HFFc6 (cell line): Measurements from ENCODE around the gene FLNC. TPM values are rescaled to one million over a fixed set of nuclear protein-coding genes. Genes with fewer than 3 reads are reported as not detected.

Experiments used
- DNase-seq: peaks from one replicate; pipeline ENCODE4 v3.0.0-alpha.2; 2018
- H3K27ac Mint-ChIP-seq: 2 replicates; pipeline ENCODE4 v1.8.0; 2020; ENCODE audit warnings: mild to moderate bottlenecking, mixed read lengths
- H3K27me3 Mint-ChIP-seq: 2 replicates; pipeline ENCODE4 v1.8.0; 2021; ENCODE audit warnings: mild to moderate bottlenecking, moderate library complexity, mixed read lengths; ENCODE audit not compliant: insufficient read depth
- H3K36me3 Mint-ChIP-seq: 2 replicates; pipeline ENCODE4 v1.8.0; 2021; ENCODE audit warnings: low read depth, mixed read lengths
- H3K4me1 Mint-ChIP-seq: 2 replicates; pipeline ENCODE4 v1.8.0; 2020; ENCODE audit warnings: low read depth, mixed read lengths
- H3K4me3 Mint-ChIP-seq: 2 replicates; pipeline ENCODE4 v1.8.0; 2020; ENCODE audit warnings: mild to moderate bottlenecking, moderate library complexity, mixed read lengths
- H3K9me3 Mint-ChIP-seq: 2 replicates; pipeline ENCODE4 v1.8.0; 2020; ENCODE audit warnings: mild to moderate bottlenecking, mixed read lengths
- long read RNA-seq: library from polyadenylated mRNA; unstranded; transcript quantifications from one replicate; pipeline ENCODE4 v2.0.0, GENCODE V29; 2019
- total RNA-seq, 6 experiments: library from RNA; stranded (reverse); fragmentation: NEBNext Ultra II Directional; extraction: Animal tissue kit (Norgen Biotek cat#: 25700); gene quantifications; 2 replicates in 1 of 6; 3 replicates in 5 of 6; pipeline ENCODE4 v1.2.3, GENCODE V29; 2021
- TF ChIP-seq, protein P1 (sequence below): fragments of 200-600 bp; sonication (generic); IDR thresholded peaks from 2 replicates; pipeline ENCODE4 v1.5.0; 2021; ENCODE audit warnings: antibody characterized with exemption, mild to moderate bottlenecking

Gene FLNC, protein sequence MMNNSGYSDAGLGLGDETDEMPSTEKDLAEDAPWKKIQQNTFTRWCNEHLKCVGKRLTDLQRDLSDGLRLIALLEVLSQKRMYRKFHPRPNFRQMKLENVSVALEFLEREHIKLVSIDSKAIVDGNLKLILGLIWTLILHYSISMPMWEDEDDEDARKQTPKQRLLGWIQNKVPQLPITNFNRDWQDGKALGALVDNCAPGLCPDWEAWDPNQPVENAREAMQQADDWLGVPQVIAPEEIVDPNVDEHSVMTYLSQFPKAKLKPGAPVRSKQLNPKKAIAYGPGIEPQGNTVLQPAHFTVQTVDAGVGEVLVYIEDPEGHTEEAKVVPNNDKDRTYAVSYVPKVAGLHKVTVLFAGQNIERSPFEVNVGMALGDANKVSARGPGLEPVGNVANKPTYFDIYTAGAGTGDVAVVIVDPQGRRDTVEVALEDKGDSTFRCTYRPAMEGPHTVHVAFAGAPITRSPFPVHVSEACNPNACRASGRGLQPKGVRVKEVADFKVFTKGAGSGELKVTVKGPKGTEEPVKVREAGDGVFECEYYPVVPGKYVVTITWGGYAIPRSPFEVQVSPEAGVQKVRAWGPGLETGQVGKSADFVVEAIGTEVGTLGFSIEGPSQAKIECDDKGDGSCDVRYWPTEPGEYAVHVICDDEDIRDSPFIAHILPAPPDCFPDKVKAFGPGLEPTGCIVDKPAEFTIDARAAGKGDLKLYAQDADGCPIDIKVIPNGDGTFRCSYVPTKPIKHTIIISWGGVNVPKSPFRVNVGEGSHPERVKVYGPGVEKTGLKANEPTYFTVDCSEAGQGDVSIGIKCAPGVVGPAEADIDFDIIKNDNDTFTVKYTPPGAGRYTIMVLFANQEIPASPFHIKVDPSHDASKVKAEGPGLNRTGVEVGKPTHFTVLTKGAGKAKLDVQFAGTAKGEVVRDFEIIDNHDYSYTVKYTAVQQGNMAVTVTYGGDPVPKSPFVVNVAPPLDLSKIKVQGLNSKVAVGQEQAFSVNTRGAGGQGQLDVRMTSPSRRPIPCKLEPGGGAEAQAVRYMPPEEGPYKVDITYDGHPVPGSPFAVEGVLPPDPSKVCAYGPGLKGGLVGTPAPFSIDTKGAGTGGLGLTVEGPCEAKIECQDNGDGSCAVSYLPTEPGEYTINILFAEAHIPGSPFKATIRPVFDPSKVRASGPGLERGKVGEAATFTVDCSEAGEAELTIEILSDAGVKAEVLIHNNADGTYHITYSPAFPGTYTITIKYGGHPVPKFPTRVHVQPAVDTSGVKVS (N-terminal part only)
- total RNA-seq: 100 to 1,000 TPM; 492 to 540 (median 512) TPM
- long read RNA-seq, partial matches to known transcripts: 134 of 142 reads
- long read RNA-seq, other reads (novel, unspliced or antisense): 8 of 142 reads

DNA sequence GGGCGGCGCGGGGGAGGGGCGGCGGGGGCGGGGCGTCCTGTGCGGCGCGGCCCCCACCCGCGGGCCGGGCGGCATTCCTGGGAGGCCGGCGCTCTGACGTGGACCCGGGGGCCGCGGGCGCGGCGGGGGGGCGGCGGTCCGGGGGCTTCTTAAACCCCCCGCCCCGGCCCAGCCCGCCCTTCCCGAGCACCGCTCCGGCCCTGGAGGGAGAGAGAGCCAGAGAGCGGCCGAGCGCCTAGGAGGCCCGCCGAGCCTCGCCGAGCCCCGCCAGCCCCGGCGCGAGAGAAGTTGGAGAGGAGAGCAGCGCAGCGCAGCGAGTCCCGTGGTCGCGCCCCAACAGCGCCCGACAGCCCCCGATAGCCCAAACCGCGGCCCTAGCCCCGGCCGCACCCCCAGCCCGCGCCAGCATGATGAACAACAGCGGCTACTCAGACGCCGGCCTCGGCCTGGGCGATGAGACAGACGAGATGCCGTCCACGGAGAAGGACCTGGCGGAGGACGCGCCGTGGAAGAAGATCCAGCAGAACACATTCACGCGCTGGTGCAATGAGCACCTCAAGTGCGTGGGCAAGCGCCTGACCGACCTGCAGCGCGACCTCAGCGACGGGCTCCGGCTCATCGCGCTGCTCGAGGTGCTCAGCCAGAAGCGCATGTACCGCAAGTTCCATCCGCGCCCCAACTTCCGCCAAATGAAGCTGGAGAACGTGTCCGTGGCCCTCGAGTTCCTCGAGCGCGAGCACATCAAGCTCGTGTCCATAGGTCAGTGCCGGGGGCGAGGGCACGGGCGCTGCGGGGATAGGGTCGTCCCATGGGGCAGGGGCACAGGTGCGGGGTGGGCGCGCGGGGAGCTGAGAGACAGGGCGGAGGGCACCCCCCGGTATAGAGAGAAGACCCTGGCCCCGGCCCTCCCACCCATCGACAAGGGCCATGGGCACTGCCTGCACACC lies at the start of gene FLNC:
TSS of gene FLNC (plus strand) at position 176 of the 947 bp plus-strand sequence. CDS start at position 408, 232 bp downstream.
- Mint-ChIP-seq H3K27me3 (peaks cover 13% of the 10 kb centered on the region), H3K27ac (peak within 1 kb of the TSS; percentile 98), H3K4me3 (peak within 1 kb of the TSS; percentile 96), H3K9me3 (no peaks in the 10 kb centered on the region), H3K4me1 (peaks cover 57% of the 10 kb centered on the region), H3K36me3 (peaks cover 20% of the 10 kb centered on the region)
- DNase-seq: peak; percentile 65
- TF ChIP-seq, protein P1, sequence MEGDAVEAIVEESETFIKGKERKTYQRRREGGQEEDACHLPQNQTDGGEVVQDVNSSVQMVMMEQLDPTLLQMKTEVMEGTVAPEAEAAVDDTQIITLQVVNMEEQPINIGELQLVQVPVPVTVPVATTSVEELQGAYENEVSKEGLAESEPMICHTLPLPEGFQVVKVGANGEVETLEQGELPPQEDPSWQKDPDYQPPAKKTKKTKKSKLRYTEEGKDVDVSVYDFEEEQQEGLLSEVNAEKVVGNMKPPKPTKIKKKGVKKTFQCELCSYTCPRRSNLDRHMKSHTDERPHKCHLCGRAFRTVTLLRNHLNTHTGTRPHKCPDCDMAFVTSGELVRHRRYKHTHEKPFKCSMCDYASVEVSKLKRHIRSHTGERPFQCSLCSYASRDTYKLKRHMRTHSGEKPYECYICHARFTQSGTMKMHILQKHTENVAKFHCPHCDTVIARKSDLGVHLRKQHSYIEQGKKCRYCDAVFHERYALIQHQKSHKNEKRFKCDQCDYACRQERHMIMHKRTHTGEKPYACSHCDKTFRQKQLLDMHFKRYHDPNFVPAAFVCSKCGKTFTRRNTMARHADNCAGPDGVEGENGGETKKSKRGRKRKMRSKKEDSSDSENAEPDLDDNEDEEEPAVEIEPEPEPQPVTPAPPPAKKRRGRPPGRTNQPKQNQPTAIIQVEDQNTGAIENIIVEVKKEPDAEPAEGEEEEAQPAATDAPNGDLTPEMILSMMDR: no peak

DNA sequence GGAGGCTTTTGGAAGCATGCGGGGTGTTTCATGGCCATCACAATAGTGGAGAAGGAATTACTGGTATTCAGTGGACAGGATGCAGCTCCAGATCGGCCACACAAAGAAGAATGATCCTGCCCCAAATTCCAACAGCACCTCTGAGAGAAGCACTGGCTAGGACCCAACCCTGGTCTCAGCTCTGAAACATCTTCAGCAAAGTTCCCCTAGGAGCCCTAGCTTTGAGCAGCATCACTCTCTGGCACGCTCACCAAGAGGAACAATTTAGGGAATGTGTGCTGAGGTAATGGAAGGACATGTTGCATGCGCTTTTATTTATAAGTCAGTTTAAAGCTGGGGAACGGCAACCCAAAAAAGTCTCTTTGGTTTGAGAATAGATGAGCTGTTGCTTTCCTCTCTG lies 49.1 kb upstream of the FLNC start:
- Mint-ChIP-seq H3K36me3 (peaks cover 18% of the 10 kb centered on the region), H3K27me3 (peaks cover 15% of the 10 kb centered on the region), H3K27ac (peak overlapping the region; percentile 62), H3K4me3 (no peak overlapping the region), H3K4me1 (peaks cover 33% of the 10 kb centered on the region), H3K9me3 (peaks cover 27% of the 10 kb centered on the region)
- DNase-seq: peak; percentile 39
- TF ChIP-seq, protein P1: no peak; the same call in 1 of the 2 replicates

GRCh38 chr7:128781851-128782250 lies 48.4 kb upstream of the FLNC start:
- no peak overlapping the region for H3K27ac Mint-ChIP-seq
- H3K27me3 Mint-ChIP-seq: peaks cover 12% of the 10 kb centered on the region
- DNase-seq: no peak
- peaks cover 19% of the 10 kb centered on the region for H3K9me3 Mint-ChIP-seq
- H3K4me1 Mint-ChIP-seq: peaks cover 27% of the 10 kb centered on the region
- peaks cover 13% of the 10 kb centered on the region for H3K36me3 Mint-ChIP-seq
- no peak overlapping the region for H3K4me3 Mint-ChIP-seq
- TF ChIP-seq, protein P1: no peak

- Mint-ChIP-seq H3K36me3 (peaks cover 4% of the 10 kb centered on the region; the same call in 1 of the 2 replicates), H3K4me1 (peaks cover 27% of the 10 kb centered on the region), H3K9me3 (peaks cover 5% of the 10 kb centered on the region; the same call in 1 of the 2 replicates), H3K27me3 (peaks cover 12% of the 10 kb centered on the region), H3K27ac (peak overlapping the region; percentile 15; the same call in 1 of the 2 replicates), H3K4me3 (peak overlapping the region; percentile 44; the same call in 1 of the 2 replicates)
- DNase-seq: peak; percentile 68
- TF ChIP-seq, protein P1: no peak
These were observed 46.9 kb upstream of the FLNC start for GRCh38 chr7:128783143-128783861.
